HL-60 (cell line): ENCODE measurements around the gene SH2D3C.

Source experiments
- DNase-seq, 2 experiments: peaks; one replicate each; pipeline ENCODE4 v3.0.0-alpha.2; 2010 to 2020; ENCODE audit warnings: low read depth in 1 of 2, low spot score in 1 of 2
- H3K27ac ChIP-seq: fragments of 250-450 bp; sonication (Bioruptor Pico); replicated peaks from 2 replicates; pipeline ENCODE4 v1.5.1; 2020; ENCODE audit warnings: mild to moderate bottlenecking, moderate library complexity
- H3K27me3 ChIP-seq: fragments of 250-450 bp; sonication (Bioruptor Pico); 2 replicates; pipeline ENCODE4 v1.5.1; 2021; ENCODE audit warnings: mild to moderate bottlenecking, moderate library complexity; ENCODE audit not compliant: insufficient read depth, poor library complexity, severe bottlenecking
- H3K4me3 ChIP-seq: replicated peaks from 2 replicates; pipeline ENCODE4 v1.5.1; 2011; ENCODE audit warnings: mild to moderate bottlenecking, control low read depth, low read length; ENCODE audit not compliant: insufficient read depth
- GABPA ChIP-seq: IDR thresholded peaks from 2 replicates; pipeline ENCODE4 v1.6.1; 2012; ENCODE audit warnings: low read depth
- POLR2AphosphoS5 ChIP-seq: IDR thresholded peaks from 2 replicates; pipeline ENCODE4 v1.6.1; 2012; ENCODE audit warnings: low read depth
- SPI1 ChIP-seq: IDR thresholded peaks from 2 replicates; pipeline ENCODE4 v1.6.1; 2012; ENCODE audit warnings: low read depth, mild to moderate bottlenecking, borderline replicate concordance
- TF ChIP-seq, protein P1 (sequence below): IDR thresholded peaks from one replicate; pipeline ENCODE4 v1.5.1; 2011; ENCODE audit warnings: low read length, control low read depth, inconsistent platforms; ENCODE audit not compliant: insufficient read depth
- TF ChIP-seq, protein P2 (sequence below): IDR thresholded peaks from 2 replicates; pipeline ENCODE4 v1.6.1; 2012; ENCODE audit warnings: low read depth; ENCODE audit not compliant: insufficient replicate concordance

SH2D3C gene

DNA sequence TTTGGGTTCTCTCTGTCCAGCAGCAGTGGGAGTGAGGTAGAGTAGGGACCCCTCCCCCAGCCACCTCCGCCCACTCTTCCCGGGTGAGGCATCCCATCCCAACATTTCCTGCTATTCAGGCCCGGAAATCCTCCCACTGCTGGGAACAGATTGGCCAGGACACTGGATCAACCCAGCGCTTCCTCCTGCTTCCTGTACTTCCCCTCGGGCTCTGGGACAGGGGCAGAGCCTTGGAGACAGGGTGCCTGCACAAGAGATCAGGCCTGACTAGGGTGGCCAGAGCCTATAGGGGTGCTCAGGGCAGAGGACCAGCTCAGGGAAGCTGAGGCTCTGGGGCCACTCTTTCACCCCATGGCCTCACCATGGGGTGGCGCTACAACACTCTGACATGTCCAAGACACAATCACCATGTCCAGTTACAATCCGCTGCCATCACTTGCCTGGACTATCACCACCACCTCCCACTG is 14.5 kb downstream of the SH2D3C start:
- no peak for TF ChIP-seq GABPA
- TF ChIP-seq, protein P1, sequence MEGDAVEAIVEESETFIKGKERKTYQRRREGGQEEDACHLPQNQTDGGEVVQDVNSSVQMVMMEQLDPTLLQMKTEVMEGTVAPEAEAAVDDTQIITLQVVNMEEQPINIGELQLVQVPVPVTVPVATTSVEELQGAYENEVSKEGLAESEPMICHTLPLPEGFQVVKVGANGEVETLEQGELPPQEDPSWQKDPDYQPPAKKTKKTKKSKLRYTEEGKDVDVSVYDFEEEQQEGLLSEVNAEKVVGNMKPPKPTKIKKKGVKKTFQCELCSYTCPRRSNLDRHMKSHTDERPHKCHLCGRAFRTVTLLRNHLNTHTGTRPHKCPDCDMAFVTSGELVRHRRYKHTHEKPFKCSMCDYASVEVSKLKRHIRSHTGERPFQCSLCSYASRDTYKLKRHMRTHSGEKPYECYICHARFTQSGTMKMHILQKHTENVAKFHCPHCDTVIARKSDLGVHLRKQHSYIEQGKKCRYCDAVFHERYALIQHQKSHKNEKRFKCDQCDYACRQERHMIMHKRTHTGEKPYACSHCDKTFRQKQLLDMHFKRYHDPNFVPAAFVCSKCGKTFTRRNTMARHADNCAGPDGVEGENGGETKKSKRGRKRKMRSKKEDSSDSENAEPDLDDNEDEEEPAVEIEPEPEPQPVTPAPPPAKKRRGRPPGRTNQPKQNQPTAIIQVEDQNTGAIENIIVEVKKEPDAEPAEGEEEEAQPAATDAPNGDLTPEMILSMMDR, result peak; percentile 33
- Histone ChIP-seq H3K27me3 (no peaks in the 10 kb centered on the region), H3K27ac (no peak overlapping the region), H3K4me3 (no peak overlapping the region)
- peak in 1 of 2 experiments; percentile 51 for DNase-seq

DNA sequence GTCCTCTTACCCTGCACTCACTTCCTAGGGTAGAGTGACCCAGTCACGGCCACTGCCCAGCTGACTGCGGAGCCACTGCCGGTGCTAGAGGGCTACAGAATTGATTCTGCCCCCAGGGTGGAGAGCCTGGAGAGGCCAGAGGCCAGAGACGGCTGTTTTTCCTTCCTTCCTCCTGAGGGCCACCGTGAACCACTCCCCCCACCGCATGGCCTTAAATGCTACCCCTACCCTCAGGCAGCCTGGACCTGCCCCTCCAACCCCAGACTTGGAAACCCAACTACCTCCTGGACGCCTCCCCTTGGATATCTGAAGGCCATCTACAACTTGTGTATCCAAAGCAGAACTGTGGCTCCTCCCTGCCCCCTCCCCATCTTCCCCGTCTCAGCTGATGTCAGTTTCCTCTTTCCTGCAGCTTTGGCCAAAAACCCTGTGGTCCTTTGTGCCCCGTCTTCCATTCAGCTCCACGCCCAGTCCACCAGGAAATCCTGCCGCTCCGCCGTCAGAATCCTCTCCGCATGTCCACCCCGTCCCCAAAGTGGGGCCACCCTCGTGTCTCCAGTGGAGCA is 16.3 kb downstream of the SH2D3C start:
- Histone ChIP-seq H3K4me3 (no peak overlapping the region), H3K27me3 (no peaks in the 10 kb centered on the region), H3K27ac (peak overlapping the region; percentile 21)
- DNase-seq, result peak in 1 of 2 experiments; percentile 72
- TF ChIP-seq POLR2AphosphoS5, result no peak
- TF ChIP-seq SPI1, result peak; percentile 46; the same call in 1 of the 2 replicates

DNA sequence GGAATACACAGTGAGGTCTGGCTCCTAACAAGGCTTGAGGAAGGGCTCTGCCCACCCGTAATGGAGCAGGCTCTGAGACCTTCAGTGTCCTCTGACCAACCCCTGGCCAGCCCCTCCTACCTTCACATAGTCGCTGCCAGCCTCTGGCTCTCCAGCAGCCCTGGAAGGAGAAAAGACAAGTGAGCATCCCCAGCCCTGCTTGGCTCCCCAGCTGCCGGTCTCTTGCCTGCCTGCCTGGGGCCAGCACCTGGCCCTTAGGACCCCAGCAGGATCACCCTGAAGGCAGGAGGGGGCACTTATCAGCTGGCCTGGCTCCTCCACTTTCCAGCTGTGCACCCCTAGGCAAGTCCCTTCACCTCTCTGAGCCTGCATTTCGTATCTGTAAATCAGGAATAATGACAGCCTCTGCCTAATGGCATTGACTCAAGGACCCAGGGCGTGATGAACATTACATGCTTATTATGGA is 16.9 kb downstream of the SH2D3C start:
- TF ChIP-seq, protein P1, result no peak
- TF ChIP-seq SPI1, result no peak
- TF ChIP-seq POLR2AphosphoS5, result no peak
- TF ChIP-seq GABPA, result no peak
- TF ChIP-seq, protein P2, sequence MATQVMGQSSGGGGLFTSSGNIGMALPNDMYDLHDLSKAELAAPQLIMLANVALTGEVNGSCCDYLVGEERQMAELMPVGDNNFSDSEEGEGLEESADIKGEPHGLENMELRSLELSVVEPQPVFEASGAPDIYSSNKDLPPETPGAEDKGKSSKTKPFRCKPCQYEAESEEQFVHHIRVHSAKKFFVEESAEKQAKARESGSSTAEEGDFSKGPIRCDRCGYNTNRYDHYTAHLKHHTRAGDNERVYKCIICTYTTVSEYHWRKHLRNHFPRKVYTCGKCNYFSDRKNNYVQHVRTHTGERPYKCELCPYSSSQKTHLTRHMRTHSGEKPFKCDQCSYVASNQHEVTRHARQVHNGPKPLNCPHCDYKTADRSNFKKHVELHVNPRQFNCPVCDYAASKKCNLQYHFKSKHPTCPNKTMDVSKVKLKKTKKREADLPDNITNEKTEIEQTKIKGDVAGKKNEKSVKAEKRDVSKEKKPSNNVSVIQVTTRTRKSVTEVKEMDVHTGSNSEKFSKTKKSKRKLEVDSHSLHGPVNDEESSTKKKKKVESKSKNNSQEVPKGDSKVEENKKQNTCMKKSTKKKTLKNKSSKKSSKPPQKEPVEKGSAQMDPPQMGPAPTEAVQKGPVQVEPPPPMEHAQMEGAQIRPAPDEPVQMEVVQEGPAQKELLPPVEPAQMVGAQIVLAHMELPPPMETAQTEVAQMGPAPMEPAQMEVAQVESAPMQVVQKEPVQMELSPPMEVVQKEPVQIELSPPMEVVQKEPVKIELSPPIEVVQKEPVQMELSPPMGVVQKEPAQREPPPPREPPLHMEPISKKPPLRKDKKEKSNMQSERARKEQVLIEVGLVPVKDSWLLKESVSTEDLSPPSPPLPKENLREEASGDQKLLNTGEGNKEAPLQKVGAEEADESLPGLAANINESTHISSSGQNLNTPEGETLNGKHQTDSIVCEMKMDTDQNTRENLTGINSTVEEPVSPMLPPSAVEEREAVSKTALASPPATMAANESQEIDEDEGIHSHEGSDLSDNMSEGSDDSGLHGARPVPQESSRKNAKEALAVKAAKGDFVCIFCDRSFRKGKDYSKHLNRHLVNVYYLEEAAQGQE, result no peak
- H3K4me3 ChIP-seq, result no peak overlapping the region

DNA sequence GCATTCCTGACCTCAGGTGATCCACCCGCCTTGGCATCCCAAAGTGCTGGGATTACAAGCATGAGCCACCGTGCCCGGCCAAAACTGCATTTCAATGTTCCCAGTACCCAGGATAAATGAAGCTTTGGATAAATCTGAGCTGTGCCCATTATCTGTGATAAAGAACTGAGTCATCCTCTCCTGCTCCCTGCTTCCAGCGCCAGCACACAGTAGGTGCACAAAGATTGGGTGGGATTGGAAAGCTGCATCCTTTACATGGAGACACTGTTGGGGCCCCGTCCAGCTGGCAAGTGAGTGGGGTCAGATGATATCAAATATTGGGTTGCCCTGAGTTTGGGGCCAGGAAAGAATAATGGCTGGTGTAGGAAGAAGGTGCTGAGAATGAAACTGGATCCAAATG is 17.4 kb downstream of the SH2D3C start:
- H3K27ac ChIP-seq, result no peak overlapping the region
- no peak overlapping the region for H3K4me3 ChIP-seq
- no peak for DNase-seq
- H3K27me3 ChIP-seq, result no peaks in the 10 kb centered on the region
- TF ChIP-seq, protein P1, result no peak
- TF ChIP-seq SPI1 (no peak), GABPA (no peak), POLR2AphosphoS5 (no peak)
- TF ChIP-seq, protein P2, result no peak

More for the DNA sequence above, 16.9 kb downstream of the SH2D3C start:
- no peak for DNase-seq
- Histone ChIP-seq H3K27me3 (no peaks in the 10 kb centered on the region), H3K27ac (no peak overlapping the region)
